Endodermal cell (in vitro differentiated cells): Measurements from ENCODE around the gene MORN4. TPM values are rescaled to one million over a fixed set of nuclear protein-coding genes. Genes with fewer than 3 reads are reported as not detected.
"Not testable (repeated sequence)": the region's sequence is repeated elsewhere in the genome, so short reads cannot be mapped to it uniquely, and the experiment has no call there.

Experiments used
- DNase-seq: peaks from one replicate; pipeline ENCODE4 v3.0.0-alpha.2; 2017
- H3K27ac ChIP-seq: 2 replicates; pipeline ENCODE4 v1.5.1; 2013; ENCODE audit warnings: mild to moderate bottlenecking, low read depth, low read length, moderate library complexity
- H3K27me3 ChIP-seq: 2 replicates; pipeline ENCODE4 v1.6.1; 2013; ENCODE audit warnings: mild to moderate bottlenecking, low read length, moderate library complexity; ENCODE audit not compliant: insufficient read depth, control insufficient read depth, poor library complexity, severe bottlenecking
- H3K36me3 ChIP-seq: 2 replicates; pipeline ENCODE4 v1.7.0; 2013; ENCODE audit warnings: mild to moderate bottlenecking, low read length, moderate library complexity; ENCODE audit not compliant: control insufficient read depth, insufficient read depth
- H3K4me1 ChIP-seq: one replicate; pipeline ENCODE4 v1.7.0; 2013; ENCODE audit warnings: low read length; ENCODE audit not compliant: control insufficient read depth, insufficient read depth
- H3K4me3 ChIP-seq: 2 replicates; pipeline ENCODE4 v1.5.1; 2013; ENCODE audit warnings: mild to moderate bottlenecking, low read length, moderate library complexity
- H3K9ac ChIP-seq: 2 replicates; pipeline ENCODE4 v1.6.1; 2013; ENCODE audit warnings: mild to moderate bottlenecking, low read length, moderate library complexity; ENCODE audit not compliant: poor library complexity, severe bottlenecking; ENCODE audit errors: extremely low read depth
- H3K9me3 ChIP-seq: 2 replicates; pipeline ENCODE4 v1.6.1; 2013; ENCODE audit warnings: mild to moderate bottlenecking, low read length, moderate library complexity; ENCODE audit not compliant: control insufficient read depth
- H3K27ac Mint-ChIP-seq: 2 replicates; pipeline ENCODE4 v1.8.0; 2020; ENCODE audit warnings: mixed read lengths
- H3K27me3 Mint-ChIP-seq: 2 replicates; pipeline ENCODE4 v1.8.0; 2021; ENCODE audit warnings: mild to moderate bottlenecking, mixed read lengths; ENCODE audit not compliant: insufficient read depth
- H3K36me3 Mint-ChIP-seq: 2 replicates; pipeline ENCODE4 v1.8.0; 2020; ENCODE audit warnings: low read depth, mixed read lengths
- H3K4me1 Mint-ChIP-seq: 2 replicates; pipeline ENCODE4 v1.8.0; 2020; ENCODE audit warnings: mixed read lengths
- H3K4me3 Mint-ChIP-seq: 2 replicates; pipeline ENCODE4 v1.8.0; 2020; ENCODE audit warnings: mild to moderate bottlenecking, moderate library complexity, mixed read lengths
- H3K9me3 Mint-ChIP-seq: 2 replicates; pipeline ENCODE4 v1.8.0; 2020; ENCODE audit warnings: mild to moderate bottlenecking, mixed read lengths
- CTCF ChIP-seq: fragments of 200-600 bp; sonication (generic); conservative IDR thresholded peaks from 2 replicates; pipeline ENCODE4 v1.5.0; 2021; ENCODE audit warnings: antibody characterized with exemption, mild to moderate bottlenecking
- WGBS, 2 experiments: methylation state at CpG; one replicate each; pipeline versions ENCODE4 v1.1.5 to v1.1.7; 2013; ENCODE audit warnings: missing lambda C conversion rate in 2 of 2, mixed read lengths in 1 of 2; ENCODE audit not compliant: insufficient coverage in 1 of 2, insufficient read length in 1 of 2; 5-methylcytosine and 5-hydroxymethylcytosine counted together
- total RNA-seq, 2 donors: library from RNA; stranded (reverse); fragmentation: NEBNext Ultra II Directional in 1 of 2; extraction: Animal tissue kit (Norgen Biotek cat#: 25700) in 1 of 2; gene quantifications; 2 replicates in 1 of 2; 3 replicates in 1 of 2; pipeline ENCODE4 v1.2.1, GENCODE V29; 2021

The MORN4 gene
- total RNA-seq, 2 donors from 2014 or later, result 19.0 to 21.3 TPM

GRCh38 chr10:97640174-97640867, 7.0 kb upstream of the MORN4 start, which contains the start of gene PI4K2A:
TSS of gene PI4K2A (plus strand) at chr10:97640671. CDS start at chr10:97640743, 72 bp downstream.
- H3K9me3 ChIP-seq, result no peaks in the 10 kb centered on the region
- Mint-ChIP-seq H3K27ac (peak within 1 kb of the TSS; percentile 91), H3K4me1 (peaks cover 10% of the 10 kb centered on the region), H3K4me3 (peak within 1 kb of the TSS; percentile 88), H3K9me3 (no peaks in the 10 kb centered on the region), H3K27me3 (no peaks in the 10 kb centered on the region), H3K36me3 (peaks cover 24% of the 10 kb centered on the region)
- H3K4me1 ChIP-seq, result no peaks in the 10 kb centered on the region
- WGBS, 2 experiments, result 3% methylated on average over 20 to 54 of the region's 54 CpGs
- H3K4me3 ChIP-seq, result peak within 1 kb of the TSS; percentile 97
- TF ChIP-seq CTCF, result no peak
- peak within 1 kb of the TSS; percentile 38 for H3K27ac ChIP-seq
- DNase-seq, result peak; percentile 100
- H3K27me3 ChIP-seq, result no peaks in the 10 kb centered on the region
- H3K36me3 ChIP-seq, result peaks cover 19% of the 10 kb centered on the region
- H3K9ac ChIP-seq, result peak within 1 kb of the TSS; percentile 69

DNA sequence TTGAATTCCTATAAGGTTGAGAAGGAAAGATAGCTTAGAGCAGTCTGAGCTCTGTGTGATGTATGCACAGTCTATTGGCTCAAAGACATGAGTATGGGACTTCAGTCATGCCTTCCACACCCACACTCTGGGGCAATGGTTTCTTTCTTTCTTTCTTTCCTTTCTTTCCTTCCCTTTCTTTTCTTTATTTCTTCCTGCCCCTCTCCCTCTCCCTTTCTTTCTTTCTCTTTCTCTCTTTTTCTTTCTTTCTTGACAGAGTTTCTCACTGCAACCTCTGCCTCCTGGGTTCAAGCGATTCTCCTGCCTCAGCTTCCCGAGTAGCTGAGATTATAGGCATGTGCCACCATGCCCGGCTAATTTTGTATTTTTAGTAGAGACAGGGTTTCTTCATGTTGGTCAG, 5.8 kb upstream of the MORN4 start:
- 100% methylated on average over 2 of the region's 3 CpGs; no CpG with 5 or more reads in 1 of the 2 experiments for WGBS, 2 experiments
- peaks cover 12% of the 10 kb centered on the region for H3K36me3 Mint-ChIP-seq

DNA sequence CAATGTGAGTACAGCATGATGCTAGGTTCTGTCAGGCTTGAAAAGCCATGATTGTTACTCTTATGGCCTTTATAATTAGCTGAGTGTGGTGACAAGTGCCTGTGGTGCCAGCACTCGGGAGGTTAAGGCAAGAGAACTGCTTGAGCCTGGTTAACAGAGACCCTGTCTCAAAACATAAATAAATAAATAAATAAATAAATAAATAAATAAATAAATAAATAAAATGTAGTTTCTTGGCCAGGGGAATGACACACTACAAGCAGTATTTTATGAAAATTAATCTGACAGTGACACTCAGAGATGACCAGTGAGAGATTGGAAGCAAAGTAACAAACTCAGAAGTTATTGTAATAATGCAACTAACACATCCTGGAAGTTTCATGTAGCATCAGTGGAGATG, 2.3 kb upstream of the MORN4 start:
- Histone ChIP-seq H3K4me3 (no peak overlapping the region), H3K36me3 (no peaks in the 10 kb centered on the region), H3K9ac (no peak overlapping the region), H3K27me3 (no peaks in the 10 kb centered on the region), H3K4me1 (no peaks in the 10 kb centered on the region), H3K9me3 (no peaks in the 10 kb centered on the region), H3K27ac (no peak overlapping the region)
- H3K4me1 Mint-ChIP-seq, result peaks cover 7% of the 10 kb centered on the region
- H3K9me3 Mint-ChIP-seq, result no peaks in the 10 kb centered on the region
- no peaks in the 10 kb centered on the region for H3K27me3 Mint-ChIP-seq
- no peak overlapping the region for H3K4me3 Mint-ChIP-seq
- TF ChIP-seq CTCF, result no peak
- no peaks in the 10 kb centered on the region for H3K36me3 Mint-ChIP-seq
- no peak overlapping the region for H3K27ac Mint-ChIP-seq
- no peak for DNase-seq
- WGBS, 2 experiments, result 86% methylated on average over 1 of the region's 1 CpG; no CpG with 5 or more reads in 1 of the 2 experiments

More for the DNA sequence above, 5.8 kb upstream of the MORN4 start:
- not testable (repeated sequence) for H3K9me3 Mint-ChIP-seq, H3K4me3 Mint-ChIP-seq, H3K27ac ChIP-seq, H3K27me3 ChIP-seq, H3K9ac ChIP-seq, H3K27ac Mint-ChIP-seq, DNase-seq, H3K4me1 Mint-ChIP-seq, H3K4me1 ChIP-seq, H3K27me3 Mint-ChIP-seq, H3K36me3 ChIP-seq, H3K9me3 ChIP-seq, H3K4me3 ChIP-seq
